Measurements from ENCODE around the gene SOX4.

SOX4 gene

GRCh38 chr6:21613809-21614208 lies 20.3 kb downstream of the SOX4 start:
- DNase-seq (ENCODE audit: low read depth in 3 of 3): no peak

GRCh38 chr6:21614226-21614625 lies 20.7 kb downstream of the SOX4 start:
- DNase-seq (ENCODE audit: low read depth in 3 of 3): no peak

DNA sequence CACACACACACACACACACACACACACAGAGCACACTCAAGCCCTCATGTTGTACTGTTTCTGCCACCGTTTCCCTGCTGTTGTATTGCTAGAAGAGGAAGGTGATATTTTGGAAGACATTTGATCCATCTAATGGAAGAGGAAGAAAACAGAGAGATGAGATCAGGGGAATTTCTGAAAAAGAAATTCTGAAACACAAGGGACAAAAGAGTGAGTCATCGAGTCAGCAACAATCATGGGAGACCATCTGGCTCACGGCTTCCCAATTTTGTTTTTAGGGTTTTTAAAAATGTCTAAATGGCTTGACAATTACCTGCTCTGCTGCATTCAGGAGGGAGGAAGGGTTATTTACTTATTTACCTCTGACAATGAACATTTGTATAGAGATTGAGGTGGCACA lies 22.0 kb downstream of the SOX4 start:
- DNase-seq (ENCODE audit: low read depth in 3 of 3): no peak

DNA sequence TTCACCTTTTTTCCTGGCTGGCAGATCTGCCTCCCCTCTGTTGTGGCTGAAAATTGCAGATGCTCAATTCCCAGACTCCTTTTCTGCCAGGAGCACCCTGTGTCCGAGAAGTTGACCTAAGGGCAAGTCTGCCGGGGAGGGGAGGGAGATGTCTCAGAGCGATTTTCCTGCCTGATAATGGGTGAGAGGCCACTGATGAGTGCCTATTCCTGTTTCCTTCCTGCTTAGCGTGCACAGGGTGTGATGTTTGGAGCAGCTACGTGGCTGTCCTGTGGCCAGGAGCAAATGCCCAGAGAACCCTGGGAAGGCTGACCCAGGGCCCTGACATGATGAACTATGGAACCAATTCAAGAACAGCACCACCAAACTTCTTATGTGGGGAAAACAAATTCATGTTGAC lies 22.5 kb downstream of the SOX4 start:
- no peak for DNase-seq (ENCODE audit: low read depth in 3 of 3)

DNA sequence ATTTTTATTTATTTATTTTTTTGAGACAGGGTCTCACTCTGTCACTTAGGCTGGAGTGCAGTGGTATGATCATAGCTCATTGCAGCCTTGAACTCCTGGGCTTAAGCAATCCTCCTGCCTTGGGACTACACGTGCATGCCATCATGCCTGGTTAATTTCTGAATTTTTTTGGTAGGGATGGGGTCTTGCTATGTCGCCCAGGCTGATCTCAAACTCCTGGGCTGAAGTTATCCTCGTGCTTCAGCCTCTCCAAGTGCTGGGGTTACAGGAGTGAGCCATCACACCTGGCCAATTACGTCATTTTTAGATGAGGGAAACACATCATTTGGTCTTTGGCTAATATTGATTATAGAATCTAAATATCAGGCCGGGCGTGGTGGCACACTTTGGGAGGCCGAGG lies 32.1 kb downstream of the SOX4 start:
- DNase-seq (ENCODE audit: low read depth in 3 of 3): no peak

- DNase-seq (ENCODE audit: low read depth in 3 of 3): no peak
Observed at GRCh38 chr6:21626756-21627155, 33.2 kb downstream of the SOX4 start.

- DNase-seq (ENCODE audit: low read depth in 3 of 3): no peak
Observed at GRCh38 chr6:21628160-21628559, 34.6 kb downstream of the SOX4 start.

- no peak for DNase-seq (ENCODE audit: low read depth in 3 of 3)
Observed at GRCh38 chr6:21633511-21634109, 40.1 kb downstream of the SOX4 start.

DNA sequence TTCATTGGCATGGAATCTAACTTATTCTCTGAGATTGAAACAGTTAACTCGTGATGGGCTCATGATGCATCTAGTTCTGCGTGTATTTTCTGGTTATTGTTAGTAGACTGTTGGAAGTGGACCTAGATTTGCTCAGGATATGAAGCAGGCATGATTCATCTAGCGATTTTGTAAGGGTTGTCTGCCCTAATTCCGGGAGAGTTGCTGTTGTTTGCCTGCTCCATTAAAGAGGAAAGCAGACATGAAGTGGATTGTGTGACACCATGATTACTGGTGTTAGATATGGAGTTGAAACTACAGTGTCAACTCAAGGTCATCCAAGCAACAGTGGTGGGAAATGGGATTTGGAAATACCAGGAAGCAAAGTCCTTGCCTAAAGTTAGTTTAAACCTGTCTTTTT lies 41.0 kb downstream of the SOX4 start:
- DNase-seq (ENCODE audit: low read depth in 3 of 3): no peak

DNA sequence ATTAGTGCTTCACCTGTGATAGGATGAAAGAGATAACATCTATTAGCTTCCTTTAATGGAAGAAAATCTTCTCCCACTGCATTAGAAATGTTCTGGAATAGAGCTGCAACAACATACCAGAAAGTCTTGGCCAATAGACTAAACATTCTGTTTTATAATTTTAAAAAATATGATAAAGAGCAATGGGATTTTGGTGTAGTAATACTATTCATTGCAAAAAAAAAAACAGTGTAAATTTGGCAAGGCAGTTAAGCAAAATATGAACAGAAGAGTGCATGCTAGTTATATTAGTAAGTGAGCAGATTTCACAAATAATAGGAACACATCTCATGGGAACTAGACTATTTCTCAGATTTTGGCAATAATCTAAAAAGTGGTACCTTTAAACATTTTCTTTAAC lies 43.3 kb downstream of the SOX4 start:
- DNase-seq (ENCODE audit: low read depth in 3 of 3): no peak

DNA sequence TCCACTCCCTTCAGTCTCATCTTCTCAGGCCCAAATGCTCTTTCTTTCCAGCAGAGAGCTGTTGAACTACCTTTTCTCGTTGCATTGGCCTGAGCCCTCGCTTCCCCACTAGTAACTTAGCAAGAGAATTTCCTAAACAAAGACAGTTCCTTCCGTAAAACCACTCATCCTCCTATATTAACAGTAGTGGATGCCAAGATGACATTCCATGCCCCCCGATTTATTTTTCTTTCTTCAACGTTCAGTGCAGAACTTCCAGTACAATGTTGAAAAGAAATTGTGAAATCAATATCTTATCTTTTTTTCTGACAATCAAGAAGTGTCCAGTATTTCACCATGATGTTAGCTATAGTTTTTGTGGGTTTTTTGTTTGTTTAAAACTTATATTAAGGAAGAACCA lies 45.8 kb downstream of the SOX4 start:
- DNase-seq (ENCODE audit: low read depth in 3 of 3): no peak
